Gastrocnemius medialis (tissue), 4 donors: ENCODE data around the gene CFAP299. TPM values are rescaled to one million over a fixed set of nuclear protein-coding genes. Genes with fewer than 3 reads are reported as not detected.

Source experiments
- ATAC-seq, 2 donors: fragments of 150-250 bp; one replicate each; pipeline ENCODE4 v1.9.1; 2016
- DNase-seq, 2 donors: peaks; one replicate each; pipeline ENCODE4 v3.0.0-alpha.2; 2019
- H3K27ac ChIP-seq, 4 donors: fragments of 200-600 bp; sonication (generic); 1 replicate in 1 of 4; 2 replicates in 3 of 4; pipeline ENCODE4 v1.5.1; 2016 to 2018; ENCODE audit warnings: mild to moderate bottlenecking in 2 of 4, moderate library complexity in 1 of 4
- H3K27me3 ChIP-seq, 3 donors: fragments of 200-600 bp; sonication (generic) in 2 of 3; 1 replicate in 1 of 3; 2 replicates in 2 of 3; pipeline versions ENCODE4 v1.5.1 to v1.6.0; 2016 to 2019; ENCODE audit warnings: mild to moderate bottlenecking in 1 of 3, moderate library complexity in 1 of 3
- H3K36me3 ChIP-seq, 2 donors: fragments of 200-600 bp; sonication (generic) in 1 of 2; one replicate each; pipeline ENCODE4 v1.5.1; 2017 to 2018
- H3K4me1 ChIP-seq, 2 donors: fragments of 200-600 bp; sonication (generic) in 1 of 2; one replicate each; pipeline ENCODE4 v1.5.1; 2016 to 2017; ENCODE audit warnings: mild to moderate bottlenecking in 2 of 2
- H3K4me3 ChIP-seq, 4 donors: fragments of 200-600 bp; sonication (generic) in 3 of 4; 1 replicate in 1 of 4; 2 replicates in 3 of 4; pipeline ENCODE4 v1.5.1; 2016 to 2019; ENCODE audit warnings: mild to moderate bottlenecking in 2 of 4
- H3K9me3 ChIP-seq, 3 donors: fragments of 200-600 bp; sonication (generic) in 2 of 3; 1 replicate in 1 of 3; 2 replicates in 2 of 3; pipeline ENCODE4 v1.5.1; 2016 to 2019
- POLR2A ChIP-seq, 2 donors: fragments of 450-650 bp; IDR thresholded peaks; one replicate each; pipeline ENCODE4 v1.6.1; 2017; ENCODE audit warnings: antibody characterized with exemption in 2 of 2, mild to moderate bottlenecking in 2 of 2, moderate library complexity in 2 of 2
- in situ Hi-C, 4 donors: fragments of 200-750 bp; cut with MboI; loops; one replicate each; pipeline versions ENCODE4 v1.15.0 to v1.8.0; 2017; ENCODE audit warnings: low sequenced_read_pairs in 4 of 4
- intact Hi-C: fragments of 100-400 bp; cut with DNase I; formaldehyde crosslinking; loops from one replicate; pipeline ENCODE4 v1.15.1; 2023; ENCODE audit warnings: low total_unique reads
- total RNA-seq, 4 donors: library from RNA; depleted of rRNA; stranded (reverse); fragments of >200 nt; gene quantifications; one replicate each; pipeline versions ENCODE4 v1.1.0 to v1.2.3, GENCODE V29; 2016
- TF ChIP-seq, protein P1 (sequence below), 5 experiments: fragments of 450-650 bp in 3 of 5; fragments of 200-600 bp in 2 of 5; sonication (generic) in 2 of 5; IDR thresholded peaks in 4 of 5; conservative IDR thresholded peaks in 1 of 5; 1 replicate in 4 of 5; 2 replicates in 1 of 5; pipeline ENCODE4 v1.5.1; 2016 to 2019; ENCODE audit warnings: antibody characterized with exemption in 5 of 5, mild to moderate bottlenecking in 3 of 5, moderate library complexity in 3 of 5

CFAP299 gene
- total RNA-seq, 4 donors from 2014 or later = not detected

DNA sequence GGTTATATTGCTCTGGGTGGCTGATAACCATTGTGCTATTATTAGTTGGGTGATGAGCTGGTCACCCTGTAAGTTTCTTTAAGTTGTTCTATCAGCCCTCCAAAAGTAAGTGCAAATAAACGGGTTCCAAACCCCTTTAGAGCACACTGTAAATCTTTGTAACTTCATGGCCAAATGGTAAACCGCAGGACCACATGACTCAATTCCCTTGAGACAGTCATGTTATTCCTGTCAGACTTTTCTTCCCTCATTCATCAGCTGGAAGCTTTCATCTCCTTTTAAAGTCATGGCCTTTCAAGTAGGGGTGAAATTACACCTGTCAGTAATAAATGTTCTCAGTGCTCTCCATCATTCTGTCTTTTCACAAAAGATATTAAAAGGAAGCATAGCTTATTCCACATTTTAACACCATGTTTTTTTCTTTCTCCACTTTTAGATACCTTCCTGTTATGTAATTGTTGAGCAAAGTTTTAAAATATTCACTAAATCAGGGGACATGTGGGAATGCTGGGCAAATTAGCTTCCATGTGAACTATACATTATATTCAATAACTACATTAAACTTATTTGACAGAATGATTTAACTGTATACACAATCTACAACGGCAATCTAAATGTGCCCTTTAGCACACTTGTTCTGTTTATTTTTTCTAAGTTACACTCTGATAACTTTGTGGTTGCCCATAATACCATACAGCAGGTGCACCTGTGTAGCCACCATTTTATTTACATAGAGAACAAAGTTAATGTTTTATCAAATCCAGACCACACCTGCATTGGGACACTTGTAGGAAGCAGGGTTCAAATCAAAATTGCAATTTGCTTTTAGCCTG lies 275.5 kb downstream of the CFAP299 start:
- in situ Hi-C loops (no loop called here), intact Hi-C loops (no loop called here)
- DNase-seq (no peak), ATAC-seq (no peak)
- no peak overlapping the region for H3K27ac ChIP-seq
- no peaks in the 10 kb centered on the region for H3K9me3 ChIP-seq
- H3K4me1 ChIP-seq = no peaks in the 10 kb centered on the region
- H3K27me3 ChIP-seq = no peaks in the 10 kb centered on the region
- H3K36me3 ChIP-seq = no peaks in the 10 kb centered on the region
- no peak overlapping the region for H3K4me3 ChIP-seq
- TF ChIP-seq, protein P1, sequence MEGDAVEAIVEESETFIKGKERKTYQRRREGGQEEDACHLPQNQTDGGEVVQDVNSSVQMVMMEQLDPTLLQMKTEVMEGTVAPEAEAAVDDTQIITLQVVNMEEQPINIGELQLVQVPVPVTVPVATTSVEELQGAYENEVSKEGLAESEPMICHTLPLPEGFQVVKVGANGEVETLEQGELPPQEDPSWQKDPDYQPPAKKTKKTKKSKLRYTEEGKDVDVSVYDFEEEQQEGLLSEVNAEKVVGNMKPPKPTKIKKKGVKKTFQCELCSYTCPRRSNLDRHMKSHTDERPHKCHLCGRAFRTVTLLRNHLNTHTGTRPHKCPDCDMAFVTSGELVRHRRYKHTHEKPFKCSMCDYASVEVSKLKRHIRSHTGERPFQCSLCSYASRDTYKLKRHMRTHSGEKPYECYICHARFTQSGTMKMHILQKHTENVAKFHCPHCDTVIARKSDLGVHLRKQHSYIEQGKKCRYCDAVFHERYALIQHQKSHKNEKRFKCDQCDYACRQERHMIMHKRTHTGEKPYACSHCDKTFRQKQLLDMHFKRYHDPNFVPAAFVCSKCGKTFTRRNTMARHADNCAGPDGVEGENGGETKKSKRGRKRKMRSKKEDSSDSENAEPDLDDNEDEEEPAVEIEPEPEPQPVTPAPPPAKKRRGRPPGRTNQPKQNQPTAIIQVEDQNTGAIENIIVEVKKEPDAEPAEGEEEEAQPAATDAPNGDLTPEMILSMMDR (IDR thresholded peaks at IDR 0.05 in 4 of 5, conservative IDR thresholded peaks at IDR 0.05 in 1 of 5) = no peak
- no peak for TF ChIP-seq POLR2A (IDR thresholded peaks at IDR 0.05)

DNA sequence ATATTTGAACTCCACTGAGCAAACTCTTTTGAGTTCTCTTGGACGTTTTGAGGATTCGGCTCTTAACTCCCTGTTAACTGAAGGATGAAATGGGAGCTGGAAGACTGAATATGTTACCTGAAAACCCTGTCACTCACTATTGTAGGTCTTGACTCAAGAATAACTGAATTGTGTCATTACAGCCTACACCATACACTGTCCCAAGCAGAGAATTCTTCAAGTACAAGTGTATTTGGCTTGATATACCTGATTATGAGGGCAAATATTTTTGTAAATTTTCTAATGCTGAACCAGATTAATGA lies 276.1 kb downstream of the CFAP299 start:
- Histone ChIP-seq H3K4me1 (no peaks in the 10 kb centered on the region), H3K4me3 (no peak overlapping the region), H3K36me3 (no peaks in the 10 kb centered on the region), H3K27me3 (no peaks in the 10 kb centered on the region), H3K9me3 (no peaks in the 10 kb centered on the region), H3K27ac (no peak overlapping the region)
- in situ Hi-C loops = no loop called here
- intact Hi-C loops = no loop called here
- ATAC-seq (no peak), DNase-seq (no peak)
- TF ChIP-seq, protein P1 (IDR thresholded peaks at IDR 0.05 in 4 of 5, conservative IDR thresholded peaks at IDR 0.05 in 1 of 5) = no peak
- no peak for TF ChIP-seq POLR2A (IDR thresholded peaks at IDR 0.05)

GRCh38 chr4:80613470-80613869 lies 277.9 kb downstream of the CFAP299 start:
- in situ Hi-C loops = no loop called here

GRCh38 chr4:80614319-80614718 lies 278.8 kb downstream of the CFAP299 start:
- DNase-seq (no peak), ATAC-seq (no peak)
- H3K9me3 ChIP-seq = no peaks in the 10 kb centered on the region
- intact Hi-C loops = no loop called here
- H3K4me1 ChIP-seq = no peaks in the 10 kb centered on the region
- TF ChIP-seq POLR2A (IDR thresholded peaks at IDR 0.05) = no peak
- TF ChIP-seq, protein P1 (IDR thresholded peaks at IDR 0.05 in 4 of 5, conservative IDR thresholded peaks at IDR 0.05 in 1 of 5) = no peak
- no peaks in the 10 kb centered on the region for H3K36me3 ChIP-seq
- in situ Hi-C loops = no loop called here
- H3K27me3 ChIP-seq = no peaks in the 10 kb centered on the region
- no peak overlapping the region for H3K4me3 ChIP-seq
- H3K27ac ChIP-seq = no peak overlapping the region

More at GRCh38 chr4:80613470-80613869, 277.9 kb downstream of the CFAP299 start:
- TF ChIP-seq POLR2A (IDR thresholded peaks at IDR 0.05) = no peak
- TF ChIP-seq, protein P1 (IDR thresholded peaks at IDR 0.05 in 4 of 5, conservative IDR thresholded peaks at IDR 0.05 in 1 of 5) = no peak
- H3K36me3 ChIP-seq = no peaks in the 10 kb centered on the region
- DNase-seq (no peak), ATAC-seq (no peak)
- no peak overlapping the region for H3K4me3 ChIP-seq
- H3K9me3 ChIP-seq = no peaks in the 10 kb centered on the region
- no peaks in the 10 kb centered on the region for H3K4me1 ChIP-seq
- H3K27me3 ChIP-seq = no peaks in the 10 kb centered on the region
- intact Hi-C loops = no loop called here
- H3K27ac ChIP-seq = no peak overlapping the region

- in situ Hi-C loops (no loop called here), intact Hi-C loops (no loop called here)
- Histone ChIP-seq H3K4me1 (no peaks in the 10 kb centered on the region), H3K9me3 (no peaks in the 10 kb centered on the region), H3K27ac (no peak overlapping the region), H3K4me3 (no peak overlapping the region), H3K36me3 (no peaks in the 10 kb centered on the region), H3K27me3 (no peaks in the 10 kb centered on the region)
- TF ChIP-seq, protein P1 (IDR thresholded peaks at IDR 0.05 in 4 of 5, conservative IDR thresholded peaks at IDR 0.05 in 1 of 5) = no peak
- TF ChIP-seq POLR2A (IDR thresholded peaks at IDR 0.05) = no peak
- DNase-seq (no peak), ATAC-seq (no peak)
Measured at GRCh38 chr4:80615099-80615498, 279.6 kb downstream of the CFAP299 start.
